NCI-H2227 (cell line): ENCODE results near the gene DVL2.
"Not testable (repeated sequence)": the region's sequence is repeated elsewhere in the genome, so short reads cannot be mapped to it uniquely, and the experiment has no call there.

Experiments used
- DNase-seq: peaks from one replicate; lab custom pipeline; 2025; ENCODE audit not compliant: unreplicated experiment; lab: John Stamatoyannopoulos, UW

DVL2 gene

DNA sequence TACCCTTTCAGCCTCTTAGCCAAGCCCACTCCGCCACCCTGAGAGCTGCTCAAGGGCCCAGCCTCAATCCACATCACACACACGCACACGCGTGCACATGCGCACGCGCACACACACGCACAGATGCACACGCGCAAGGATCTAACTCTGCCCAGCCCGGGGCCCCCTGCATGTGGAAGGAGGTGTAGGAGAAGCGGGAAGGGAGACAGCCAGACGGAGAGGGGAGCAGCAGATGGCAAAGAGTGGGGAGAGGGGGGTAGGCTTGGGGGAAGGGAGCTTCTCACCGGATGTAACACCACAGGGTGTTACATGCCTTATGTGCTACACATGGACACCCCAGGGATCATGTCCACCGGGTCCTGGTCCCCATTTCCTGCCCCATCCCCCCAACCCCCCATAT, 30.0 kb downstream of the DVL2 start:
- DNase-seq: peak; percentile 57

DNA sequence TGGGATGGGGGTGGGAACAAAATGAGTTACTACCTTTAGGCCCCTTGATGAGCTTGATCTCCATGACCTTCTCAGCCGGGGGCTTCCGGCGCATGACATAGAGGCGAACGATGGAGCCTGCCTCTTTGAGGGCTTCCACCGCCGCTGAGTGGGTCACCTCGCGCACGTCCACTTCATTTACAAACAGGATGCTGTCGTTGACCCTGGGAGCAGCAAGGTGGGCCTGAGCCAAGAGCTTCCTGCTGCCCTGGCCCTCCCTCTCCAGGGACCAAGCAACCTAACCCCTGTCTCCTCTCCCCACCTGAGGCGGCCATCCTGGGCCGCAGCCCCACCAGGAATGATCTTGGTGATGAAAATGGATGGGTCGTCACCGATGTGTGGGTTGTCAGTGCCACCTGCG, 30.9 kb downstream of the DVL2 start:
- no peak for DNase-seq

DNA sequence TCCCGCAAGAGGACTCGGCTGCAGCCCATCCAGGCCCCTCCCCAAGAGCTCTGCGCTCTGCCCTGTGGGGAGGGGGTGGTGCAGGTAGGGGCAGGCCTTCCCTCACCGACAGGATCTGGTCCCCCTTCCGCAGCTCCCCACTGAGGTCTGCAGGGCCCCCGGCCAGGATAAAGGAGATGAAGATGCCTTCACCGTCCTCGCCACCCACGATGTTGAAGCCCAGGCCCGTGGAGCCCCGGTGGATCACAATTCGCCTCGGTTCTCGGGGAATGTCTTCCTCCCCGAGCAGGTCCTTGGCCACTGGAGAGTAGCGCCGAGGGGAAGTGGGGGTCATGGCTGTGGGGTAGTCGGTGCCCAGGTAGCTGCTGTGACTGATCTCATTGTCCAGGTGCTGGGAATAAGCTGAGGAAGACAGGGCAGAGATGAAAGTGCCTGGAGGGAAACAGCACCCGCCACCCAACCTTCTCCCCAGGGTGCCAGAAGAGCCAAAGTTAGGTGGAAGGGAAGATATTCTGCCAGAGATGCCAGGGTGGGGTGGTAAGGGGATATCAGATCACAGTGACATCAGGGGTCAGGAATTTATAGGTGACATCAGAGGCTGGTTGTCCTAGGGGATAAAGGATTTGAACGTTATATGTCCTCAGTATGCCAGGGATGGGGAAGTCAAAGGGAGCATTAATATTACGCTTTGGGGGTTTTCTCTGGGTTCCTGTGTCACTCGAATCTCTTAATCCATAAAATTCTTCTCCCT, 37.5 kb downstream of the DVL2 start:
- no peak for DNase-seq

DNA sequence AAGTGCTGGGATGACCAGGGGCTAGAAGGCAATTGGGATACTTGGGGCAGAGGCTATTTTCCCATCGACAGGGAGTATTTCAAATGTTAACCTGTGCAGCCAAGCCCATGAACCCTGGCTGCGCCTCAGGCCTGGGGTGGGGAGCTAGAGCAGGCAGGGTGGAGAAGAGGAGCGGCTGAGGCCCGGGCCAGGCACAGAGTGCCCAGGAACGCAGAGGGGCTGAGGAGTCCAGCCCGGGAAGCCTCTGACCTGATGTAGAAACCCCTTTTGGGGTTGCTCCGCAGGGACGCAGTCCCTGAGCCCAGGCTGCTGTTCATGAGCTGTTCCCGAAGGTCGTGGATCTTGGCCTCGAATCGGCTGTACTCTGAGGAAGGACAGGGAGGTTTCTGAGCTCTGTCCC, 38.3 kb downstream of the DVL2 start:
- no peak for DNase-seq

DNA sequence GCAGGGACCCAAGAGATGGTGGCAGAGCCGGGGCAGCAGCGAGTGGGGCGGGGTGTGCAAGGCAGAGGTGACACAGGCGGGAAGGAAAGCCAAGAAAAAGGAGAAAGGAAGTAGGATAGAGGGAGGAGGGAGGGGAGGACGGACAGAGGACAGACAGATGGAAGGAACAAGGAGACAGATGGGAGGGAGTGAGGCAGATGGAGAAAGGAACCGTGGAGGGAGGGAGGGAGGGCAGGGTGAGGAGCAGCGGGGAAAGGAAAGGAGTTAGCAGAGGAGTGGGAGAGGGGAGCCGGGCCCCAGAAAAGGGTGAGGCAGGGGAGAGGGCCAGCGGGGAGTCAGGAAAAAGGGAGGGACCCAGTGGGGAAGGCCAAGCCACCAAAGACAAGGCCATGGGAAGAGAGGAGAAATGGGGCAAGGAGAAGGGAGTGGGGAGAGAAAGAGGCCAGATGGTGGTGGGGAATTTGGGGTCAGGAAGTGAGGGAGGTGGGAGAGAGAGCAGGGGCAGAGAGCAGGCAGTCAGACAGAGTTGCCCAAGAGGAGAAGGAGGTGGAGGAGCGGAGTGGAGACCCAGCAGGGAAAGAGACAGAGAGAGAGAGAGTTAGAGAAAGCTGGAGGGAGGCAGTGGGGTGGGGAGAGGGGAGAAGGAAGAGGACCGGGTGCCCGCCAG, 41.9 kb downstream of the DVL2 start:
- no peak for DNase-seq

DNA sequence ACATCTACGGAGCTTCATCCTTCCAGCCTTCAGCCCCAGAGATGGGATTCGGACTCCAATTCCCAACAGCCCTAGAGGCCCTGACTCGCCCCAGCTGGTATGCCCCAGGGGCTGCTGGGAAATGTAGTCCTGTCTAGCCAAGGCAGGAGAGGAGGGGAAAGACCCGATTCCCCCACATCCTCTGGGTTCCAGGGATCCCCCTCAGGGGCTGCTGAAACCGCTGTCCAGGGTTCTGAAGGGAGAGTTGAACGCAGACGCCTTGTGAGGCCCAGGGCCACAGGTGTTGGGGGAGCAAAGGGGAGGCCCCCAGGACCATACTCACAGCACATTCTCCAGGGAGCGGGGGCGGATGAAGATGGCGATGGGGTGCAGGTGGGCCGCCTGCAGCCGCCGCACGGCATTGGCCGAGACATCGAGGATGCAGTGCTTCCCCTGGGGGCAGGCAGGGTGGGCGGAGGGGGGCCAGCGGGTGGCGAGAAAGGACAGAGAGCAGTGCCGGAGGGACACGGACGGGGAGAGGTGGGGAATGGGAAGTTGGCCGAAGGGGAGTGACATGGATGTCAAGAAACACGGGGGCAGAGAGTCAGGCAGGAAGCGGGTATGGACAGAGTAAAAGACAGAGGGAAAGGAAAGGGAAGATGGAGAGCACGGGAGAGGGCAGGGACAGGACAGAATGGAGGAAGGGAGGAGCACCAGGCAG, 42.6 kb downstream of the DVL2 start:
- DNase-seq: peak; percentile 44

DNA sequence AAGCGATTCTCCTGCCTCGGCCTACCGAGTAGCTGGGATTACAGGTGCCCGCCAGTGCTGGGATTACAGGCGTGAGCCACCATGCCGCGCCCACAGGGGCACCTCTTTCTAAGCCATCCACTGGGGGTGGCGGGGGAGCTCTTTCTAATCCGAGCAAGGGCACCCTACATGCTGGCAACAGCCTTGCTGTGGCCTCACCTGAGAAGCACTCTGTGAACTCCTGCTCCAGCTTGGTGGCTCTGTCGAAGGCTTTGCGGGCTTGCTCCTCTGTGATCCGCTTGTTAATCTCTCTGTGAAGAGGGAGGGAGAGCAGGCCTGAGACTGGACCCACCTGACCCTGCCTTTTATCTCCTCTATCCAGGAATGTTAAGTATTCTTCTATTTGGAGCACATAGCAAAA, 43.2 kb downstream of the DVL2 start:
- no peak for DNase-seq

DNA sequence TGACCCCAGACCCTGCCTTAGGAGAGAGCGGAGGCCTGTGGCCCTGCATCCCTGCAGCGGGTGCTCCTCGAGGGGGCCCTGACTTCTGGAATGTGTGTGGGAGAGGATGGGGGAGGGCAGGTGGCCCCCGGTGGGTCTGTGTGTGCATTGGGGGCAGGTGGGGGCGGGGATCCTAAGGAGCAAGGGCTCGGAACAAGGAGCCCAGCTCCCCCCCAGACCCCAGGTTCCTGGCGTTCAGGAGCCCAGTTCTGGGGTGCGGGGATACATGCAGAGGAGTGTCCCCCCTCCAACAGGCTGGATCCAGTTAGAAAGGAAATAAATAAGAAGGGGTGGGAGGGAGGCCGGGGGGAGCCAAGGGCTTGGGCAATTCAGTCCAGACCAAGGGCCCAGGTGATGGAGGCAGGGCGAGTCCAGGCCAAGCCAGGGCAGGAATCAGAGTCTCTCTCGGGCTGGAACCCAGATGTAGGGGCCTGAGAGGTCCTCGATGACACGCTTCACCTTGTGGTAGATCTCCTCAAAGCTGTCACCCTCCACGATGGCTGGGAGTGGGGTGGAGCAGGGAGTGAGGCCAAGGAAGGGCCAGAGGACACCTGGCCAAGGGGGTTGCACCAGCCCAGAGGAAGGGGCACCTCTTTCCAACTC, 43.9 kb downstream of the DVL2 start:
- DNase-seq: no peak

DNA sequence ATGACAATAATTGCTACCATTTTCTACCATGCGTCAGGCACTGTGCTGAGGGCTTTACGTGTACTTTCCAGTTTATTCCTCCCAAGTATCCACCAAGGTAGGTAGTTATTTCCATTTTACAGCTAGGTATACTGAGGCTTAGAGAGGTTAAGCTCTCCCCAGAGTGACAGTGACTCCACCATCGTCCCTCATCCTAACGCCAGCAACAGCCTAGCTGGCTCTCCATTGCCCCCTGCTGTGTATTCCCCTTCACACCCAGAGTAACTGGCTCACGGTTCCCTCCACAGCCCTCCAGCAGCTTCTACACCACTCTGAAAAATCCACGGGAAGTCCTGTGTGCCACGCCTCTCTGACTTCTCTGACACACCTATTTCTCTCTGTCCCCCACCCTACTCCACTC, 48.1 kb downstream of the DVL2 start:
- DNase-seq: no peak

DNA sequence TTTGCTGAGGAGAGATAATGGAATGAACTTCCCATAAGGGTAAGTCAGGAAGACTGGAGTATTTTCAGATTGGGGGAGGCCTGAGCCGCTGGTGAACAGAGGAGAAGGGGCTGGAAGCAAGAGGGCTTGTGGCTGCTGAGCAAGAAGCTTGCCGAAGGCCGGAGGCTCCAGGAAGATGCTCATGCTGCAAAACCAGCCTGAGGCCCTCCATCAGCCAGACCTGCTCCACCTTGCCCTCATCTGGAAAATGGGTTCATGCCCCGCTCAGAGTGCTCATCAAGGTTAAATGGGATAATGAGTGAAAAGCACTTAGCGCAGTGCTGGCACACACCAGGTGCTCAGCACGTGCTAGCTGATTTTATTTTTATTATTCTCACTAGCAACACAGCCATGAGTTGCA, 49.7 kb downstream of the DVL2 start:
- DNase-seq: no peak

DNA sequence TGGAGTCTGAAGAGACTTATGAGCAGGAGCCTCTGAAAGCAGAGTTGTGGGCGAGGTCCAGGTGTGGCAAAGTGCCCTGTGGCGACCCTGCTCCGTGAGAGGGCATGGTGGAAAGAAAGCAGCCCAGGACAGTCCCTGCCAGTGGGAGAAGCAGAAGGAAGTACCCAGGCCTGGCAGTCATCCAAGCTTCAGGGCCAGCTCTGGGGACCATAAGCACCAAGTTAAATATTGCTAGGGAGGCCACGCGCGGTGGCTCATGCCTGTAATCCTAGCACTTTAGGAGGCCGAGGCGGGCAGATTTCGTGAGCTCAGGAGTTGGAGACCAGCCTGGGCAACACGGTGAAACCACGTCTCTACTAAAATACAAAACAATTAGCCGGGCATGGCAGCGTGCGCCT, 50.2 kb downstream of the DVL2 start:
- DNase-seq: peak; percentile 5

DNA sequence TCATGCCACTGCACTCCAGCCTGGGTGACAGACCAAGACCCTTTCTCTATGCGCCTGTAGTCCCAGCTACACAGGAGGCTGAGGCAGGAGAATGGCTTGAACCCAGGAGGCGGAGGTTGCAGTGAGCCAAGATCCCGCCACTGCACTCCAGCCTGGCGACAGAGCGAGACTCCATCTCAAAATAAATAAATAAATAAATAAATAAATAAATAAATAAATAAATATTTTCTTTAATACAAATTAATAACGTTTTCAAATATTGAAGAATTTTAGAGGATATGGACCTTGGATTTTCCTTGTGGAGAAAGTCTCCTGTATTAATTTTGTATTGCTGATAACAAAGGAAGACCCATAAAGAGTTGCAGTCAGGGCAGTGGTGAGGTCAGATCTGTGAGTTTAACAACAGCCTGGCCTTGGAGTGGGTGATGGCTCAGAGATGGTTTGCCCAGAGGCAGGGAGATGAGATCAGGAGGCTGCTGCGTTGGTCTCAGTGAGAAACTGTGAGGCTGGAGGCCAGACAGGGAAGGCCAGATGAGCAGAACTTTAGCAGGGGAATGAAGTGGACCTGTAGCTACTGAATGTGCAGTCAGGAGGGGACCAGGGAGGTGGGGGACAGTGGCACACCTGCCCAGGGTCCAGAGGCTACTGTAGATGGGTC, 50.8 kb downstream of the DVL2 start:
- DNase-seq: no peak

DNA sequence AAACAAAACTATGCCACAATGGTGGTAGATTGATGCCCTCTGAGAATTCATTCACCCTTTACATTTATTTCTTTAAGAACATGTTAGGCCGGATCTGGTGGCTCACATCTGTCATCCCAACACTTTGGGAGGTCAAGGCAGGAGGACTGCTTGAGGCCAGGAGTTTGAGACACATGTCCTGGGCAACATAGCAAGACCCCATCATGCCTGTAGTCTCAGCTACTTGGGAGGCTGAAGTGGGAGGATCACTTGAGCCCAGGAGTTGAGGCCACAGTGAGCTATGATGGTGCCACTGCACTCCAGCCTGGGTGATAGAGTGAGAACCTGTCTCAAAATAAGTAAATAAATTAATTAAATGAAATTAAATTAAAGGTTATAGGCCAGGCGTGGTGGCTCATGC, 52.2 kb downstream of the DVL2 start:
- not testable (repeated sequence) for DNase-seq

DNA sequence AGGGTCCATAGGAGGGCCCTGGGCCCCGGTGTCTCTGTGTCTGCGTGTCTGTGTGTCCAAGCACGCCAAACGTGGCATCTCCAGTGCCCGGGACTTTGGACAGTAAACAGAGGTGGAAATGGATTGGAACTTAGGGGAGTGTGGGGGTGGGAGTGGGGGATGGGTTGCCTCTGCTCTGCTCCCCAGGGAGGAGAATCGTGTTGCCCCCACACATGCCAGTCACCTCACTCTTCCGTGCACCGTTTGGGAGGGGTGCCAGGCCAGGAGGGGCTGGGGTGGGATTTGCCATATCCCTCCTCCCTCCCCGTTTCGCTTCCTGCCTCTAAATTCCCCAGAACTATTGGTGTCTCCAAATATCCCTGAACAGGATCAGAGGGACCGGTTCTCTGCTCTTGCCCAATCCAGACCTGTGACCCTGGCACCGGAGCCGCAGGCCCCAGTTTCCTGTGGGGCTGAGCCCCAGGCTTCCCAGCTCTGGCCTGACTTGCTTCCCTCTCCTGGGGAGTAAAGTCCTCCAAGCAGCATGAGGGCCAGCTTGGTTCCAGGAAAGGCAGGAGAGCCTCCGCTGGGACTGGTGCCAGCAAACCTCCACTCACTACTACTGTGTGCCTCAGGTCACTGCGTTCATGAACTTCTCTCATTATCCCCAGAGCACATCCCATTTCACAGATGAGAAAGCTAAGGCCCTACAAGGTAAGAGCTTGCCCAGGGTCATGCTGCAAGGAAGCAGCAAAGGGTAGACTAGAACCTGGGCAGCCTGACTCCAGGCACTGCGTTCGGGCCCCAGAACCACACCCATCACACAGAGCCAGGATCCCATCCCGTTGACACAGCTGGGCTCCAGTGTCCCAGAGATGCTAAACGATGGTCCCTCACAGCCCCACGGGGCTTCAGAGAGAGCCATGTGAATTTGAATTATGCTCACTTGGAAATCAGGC, 54.7 kb downstream of the DVL2 start, which contains the start of gene ASGR1:
Gene ASGR1 (minus strand): TSS at position 54 of the 938 bp plus-strand sequence. CDS start 807 bp downstream, outside the sequence.
- no peak for DNase-seq

DNA sequence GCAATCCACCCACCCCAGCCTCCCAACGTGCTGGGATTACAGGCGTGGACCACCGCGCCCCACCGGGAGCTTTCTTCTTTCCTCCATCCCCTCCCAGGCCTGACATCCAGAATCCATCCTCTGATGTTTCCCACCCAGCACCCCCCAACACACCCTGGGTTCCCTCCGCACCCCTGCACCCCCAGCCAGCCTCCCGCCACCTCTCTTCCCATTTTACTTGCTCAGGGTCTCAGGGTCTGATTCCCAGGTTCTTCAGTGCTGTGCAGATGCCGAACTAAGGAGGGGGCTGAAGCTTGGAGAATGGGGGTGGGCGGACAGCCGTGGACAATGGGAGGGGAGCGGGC, 55.4 kb downstream of the DVL2 start:
- DNase-seq: no peak

DNA sequence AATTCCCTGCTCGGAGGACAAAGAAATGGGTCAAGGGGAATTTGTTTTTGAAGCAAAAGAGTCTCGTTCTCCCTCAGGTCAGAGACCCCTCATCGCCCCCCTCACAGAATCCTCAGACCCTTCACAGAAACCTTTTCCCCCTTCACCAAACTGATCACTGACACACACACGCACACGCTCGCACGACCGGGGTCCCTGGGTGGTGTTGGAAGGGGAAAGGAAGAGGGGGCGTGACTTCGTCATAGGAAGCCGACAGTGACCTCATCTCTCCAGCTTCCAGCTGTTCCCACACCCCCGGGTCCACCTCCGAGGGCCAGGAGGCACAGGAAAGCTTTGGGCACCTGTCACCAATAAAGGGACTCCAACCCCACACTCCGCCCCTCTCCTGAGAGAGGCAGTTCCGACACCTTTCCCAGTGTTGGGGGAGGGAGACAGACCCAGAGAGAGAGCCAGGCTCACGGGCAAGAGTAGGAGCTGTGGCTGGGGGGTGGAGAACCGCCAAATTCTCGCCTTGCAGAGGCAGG, 56.3 kb downstream of the DVL2 start:
- DNase-seq: peak; percentile 38

DNA sequence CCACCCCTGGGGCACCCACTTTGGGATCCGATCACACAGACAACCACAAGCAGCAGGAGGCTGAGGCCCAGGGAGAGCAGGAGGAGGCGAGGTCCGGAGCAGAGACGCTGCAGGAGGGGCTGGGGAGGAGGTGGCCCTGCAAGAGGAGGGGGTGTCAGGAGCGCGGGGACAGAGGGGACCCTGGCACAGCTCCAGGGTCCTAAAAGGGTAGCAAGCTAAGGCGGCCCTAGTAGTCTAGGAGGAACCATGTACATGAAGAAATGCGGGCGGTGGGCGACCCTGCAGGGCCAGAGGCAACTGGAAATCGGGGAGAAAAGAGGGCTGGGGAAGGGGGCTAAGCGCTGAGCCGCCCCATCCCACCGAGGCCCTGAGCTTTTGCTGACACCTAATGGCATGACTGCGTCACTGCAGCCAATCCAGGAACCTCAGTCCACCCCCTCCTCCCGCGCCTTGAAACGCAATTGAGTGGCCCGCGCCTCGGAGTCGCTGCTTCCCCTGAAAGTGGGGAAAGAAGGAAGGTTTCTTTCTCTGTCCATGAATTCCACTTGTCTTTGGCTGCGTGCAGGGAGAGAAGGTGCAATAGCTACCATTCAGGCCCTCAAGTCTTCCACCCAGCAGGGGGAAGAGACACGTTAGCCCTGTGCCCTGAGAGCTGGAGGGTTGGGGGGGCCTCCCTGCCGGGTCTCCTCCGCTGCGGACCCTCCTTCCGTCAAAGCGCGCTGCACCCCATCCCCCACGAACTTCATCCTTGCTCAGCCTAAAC, 56.9 kb downstream of the DVL2 start:
- peak; percentile 83 for DNase-seq

DNA sequence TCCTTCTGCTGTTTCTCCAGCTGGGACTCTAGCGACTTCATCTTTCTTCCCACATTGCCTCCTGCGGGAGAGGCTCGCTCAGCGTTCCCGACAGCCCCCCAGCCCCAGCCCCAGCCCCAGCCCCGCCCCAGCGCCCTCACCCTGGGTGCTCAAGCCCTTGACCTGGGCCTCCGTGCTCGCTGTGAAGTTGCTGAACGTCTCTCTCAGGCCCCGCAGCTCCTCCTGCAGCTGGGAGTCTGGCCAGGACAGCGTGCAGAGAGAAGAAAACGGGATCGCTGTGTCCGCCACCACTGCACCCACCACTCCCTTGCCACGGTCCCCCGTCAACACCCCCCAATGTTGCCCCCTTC, 57.5 kb downstream of the DVL2 start:
- DNase-seq: peak; percentile 22
